ENCODE results near the gene AGPAT1. TPM values are rescaled to one million over a fixed set of nuclear protein-coding genes. Genes with fewer than 3 reads are reported as not detected.

AGPAT1 gene
- total RNA-seq, 2 donors from 2014 or later, result 44.1 to 54.5 TPM

GRCh38 chr6:32184084-32184640 lies 8.3 kb upstream of the AGPAT1 start, which contains the start of gene AGER:
Gene AGER, minus strand, starts transcription at chr6:32184253. Its CDS starts 31 bp downstream, at chr6:32184222.
- H3K4me1 ChIP-seq, result peaks cover 3% of the 10 kb centered on the region
- intact Hi-C loops (cut with DNase I), result no loop called here
- no peak for DNase-seq
- no peak for TF ChIP-seq CTCF (IDR thresholded peaks at IDR 0.05)
- H3K9me3 ChIP-seq, result no peaks in the 10 kb centered on the region
- H3K36me3 ChIP-seq, result peaks cover 4% of the 10 kb centered on the region
- no peak within 1 kb of the TSS for H3K27ac ChIP-seq
- no peaks in the 10 kb centered on the region for H3K27me3 ChIP-seq
- no peak within 1 kb of the TSS for H3K4me3 ChIP-seq
- no peak within 1 kb of the TSS for H3K9ac ChIP-seq (ENCODE audit: low read depth in 2 of 2, low read length in 2 of 2)

GRCh38 chr6:32183483-32184083 lies 7.7 kb upstream of the AGPAT1 start:
- Histone ChIP-seq H3K27ac (no peak overlapping the region), H3K9ac (ENCODE audit: low read depth in 2 of 2, low read length in 2 of 2) (no peak overlapping the region), H3K4me1 (peaks cover 6% of the 10 kb centered on the region), H3K27me3 (no peaks in the 10 kb centered on the region), H3K4me3 (no peak overlapping the region), H3K9me3 (no peaks in the 10 kb centered on the region), H3K36me3 (peaks cover 4% of the 10 kb centered on the region)
- no peak for DNase-seq
- TF ChIP-seq CTCF (IDR thresholded peaks at IDR 0.05), result no peak
- intact Hi-C loops (cut with DNase I), result no loop called here

DNA sequence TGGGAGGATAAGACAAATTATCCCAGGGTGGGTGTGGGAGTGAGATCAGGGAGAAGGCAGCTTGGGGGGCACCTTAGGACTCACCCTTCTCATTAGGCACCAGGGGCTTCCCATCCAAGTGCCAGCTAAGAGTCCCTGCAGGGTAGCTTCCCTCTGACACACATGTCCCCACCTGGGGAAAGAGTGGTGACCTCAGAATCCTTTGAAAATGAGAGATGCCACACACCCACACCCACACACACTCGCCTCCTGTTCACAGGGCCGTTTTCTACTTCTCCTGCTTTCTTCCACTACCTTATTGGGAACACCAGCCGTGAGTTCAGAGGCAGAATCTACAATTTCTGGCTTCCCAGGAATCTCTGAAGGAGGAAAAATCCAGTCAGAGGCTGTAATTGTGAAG lies 7.1 kb upstream of the AGPAT1 start:
- H3K27ac ChIP-seq, result no peak overlapping the region
- no peak overlapping the region for H3K9ac ChIP-seq (ENCODE audit: low read depth in 2 of 2, low read length in 2 of 2)
- intact Hi-C loops (cut with DNase I), result no loop called here
- peaks cover 6% of the 10 kb centered on the region for H3K4me1 ChIP-seq
- H3K36me3 ChIP-seq, result peaks cover 4% of the 10 kb centered on the region
- H3K27me3 ChIP-seq, result no peaks in the 10 kb centered on the region
- no peak for TF ChIP-seq CTCF (IDR thresholded peaks at IDR 0.05)
- H3K9me3 ChIP-seq, result no peaks in the 10 kb centered on the region
- DNase-seq, result no peak
- H3K4me3 ChIP-seq, result no peak overlapping the region

DNA sequence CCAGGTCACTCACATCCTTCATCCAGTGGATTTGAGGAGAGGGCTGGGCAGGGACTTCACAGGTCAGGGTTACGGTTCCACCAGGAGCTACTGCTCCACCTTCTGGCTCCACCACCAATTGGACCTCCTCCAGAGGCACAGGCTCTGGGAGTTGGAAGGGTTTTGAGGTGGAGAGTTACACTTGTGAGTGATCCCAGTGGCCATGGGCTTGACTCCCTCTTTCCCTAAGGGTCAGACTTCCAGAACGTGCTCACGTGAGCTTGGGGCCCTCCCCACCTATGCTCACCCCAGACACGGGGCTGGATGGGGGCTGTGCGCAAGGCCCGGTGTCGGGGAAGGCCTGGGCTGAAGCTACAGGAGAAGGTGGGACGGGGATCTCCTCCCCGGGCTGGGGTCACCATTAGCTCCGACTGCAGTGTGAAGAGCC lies 6.7 kb upstream of the AGPAT1 start:
- H3K4me1 ChIP-seq, result peaks cover 6% of the 10 kb centered on the region
- H3K27me3 ChIP-seq, result no peaks in the 10 kb centered on the region
- no peak overlapping the region for H3K9ac ChIP-seq (ENCODE audit: low read depth in 2 of 2, low read length in 2 of 2)
- DNase-seq, result no peak
- H3K36me3 ChIP-seq, result peaks cover 4% of the 10 kb centered on the region
- H3K9me3 ChIP-seq, result no peaks in the 10 kb centered on the region
- no peak overlapping the region for H3K4me3 ChIP-seq
- intact Hi-C loops (cut with DNase I), result no loop called here
- no peak for TF ChIP-seq CTCF (IDR thresholded peaks at IDR 0.05)
- no peak overlapping the region for H3K27ac ChIP-seq

DNA sequence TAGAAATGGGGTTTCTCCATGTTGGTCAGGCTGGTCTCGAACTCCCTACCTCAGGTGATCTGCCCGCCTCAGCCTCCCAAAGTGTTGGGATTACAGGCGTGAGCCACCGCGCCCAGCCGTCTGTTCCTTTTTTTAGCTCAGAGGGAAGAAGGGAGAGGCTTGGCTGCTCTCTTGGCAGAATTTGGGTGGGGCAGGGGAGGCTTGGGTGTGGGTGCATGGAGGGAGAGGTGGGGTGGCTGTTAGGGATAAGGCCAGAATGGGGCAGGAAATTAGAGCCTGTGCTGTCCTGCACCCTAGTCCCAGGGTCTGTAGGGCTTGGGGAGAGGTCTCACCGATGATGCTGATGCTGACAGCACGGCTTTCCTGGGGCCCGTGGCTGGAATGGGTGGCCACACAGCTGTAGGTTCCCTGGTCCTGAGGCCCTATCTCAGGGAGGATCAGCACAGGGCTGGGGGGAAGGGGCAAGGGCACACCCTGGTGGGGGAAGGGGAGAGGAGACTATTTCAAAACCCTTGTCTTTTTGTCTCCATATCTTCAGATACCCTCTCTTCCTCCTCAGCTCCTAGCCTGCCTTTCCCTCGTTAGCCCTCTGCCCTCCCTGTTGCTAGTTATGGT lies 6.1 kb upstream of the AGPAT1 start:
- no peak for TF ChIP-seq CTCF (IDR thresholded peaks at IDR 0.05)
- no peaks in the 10 kb centered on the region for H3K9me3 ChIP-seq
- no peak overlapping the region for H3K4me3 ChIP-seq
- peaks cover 6% of the 10 kb centered on the region for H3K4me1 ChIP-seq
- no peak for DNase-seq
- H3K36me3 ChIP-seq, result peaks cover 4% of the 10 kb centered on the region
- intact Hi-C loops (cut with DNase I), result no loop called here
- H3K27me3 ChIP-seq, result no peaks in the 10 kb centered on the region
- no peak overlapping the region for H3K9ac ChIP-seq (ENCODE audit: low read depth in 2 of 2, low read length in 2 of 2)
- H3K27ac ChIP-seq, result no peak overlapping the region
